Measurements from ENCODE around the gene SLC39A5.

GRCh38 chr12:56204275-56204674, 25.6 kb upstream of the SLC39A5 start:
- TF ChIP-seq ZNF446 (CRISPR knock-in tag; IDR thresholded peaks at IDR 0.05) (no peak), ZNF317 (CRISPR knock-in tag; IDR thresholded peaks at IDR 0.05) (no peak), ZNF12 (CRISPR knock-in tag; IDR thresholded peaks at IDR 0.05) (no peak), RARG (CRISPR knock-in tag; IDR thresholded peaks at IDR 0.05; ENCODE audit: low read depth) (no peak), POLR2G (IDR thresholded peaks at IDR 0.05; ENCODE audit: low read depth, low read length) (no peak), FOXM1 (CRISPR knock-in tag; IDR thresholded peaks at IDR 0.05) (no peak), ZNF232 (CRISPR knock-in tag; IDR thresholded peaks at IDR 0.05; ENCODE audit: borderline replicate concordance) (no peak), ZFP90 (CRISPR knock-in tag; IDR thresholded peaks at IDR 0.05; ENCODE audit: borderline replicate concordance) (no peak), MIER3 (CRISPR knock-in tag; IDR thresholded peaks at IDR 0.05; ENCODE audit: borderline replicate concordance) (no peak), HBP1 (CRISPR knock-in tag; IDR thresholded peaks at IDR 0.05; ENCODE audit: low read depth) (no peak)
- TF ChIP-seq, protein P1, sequence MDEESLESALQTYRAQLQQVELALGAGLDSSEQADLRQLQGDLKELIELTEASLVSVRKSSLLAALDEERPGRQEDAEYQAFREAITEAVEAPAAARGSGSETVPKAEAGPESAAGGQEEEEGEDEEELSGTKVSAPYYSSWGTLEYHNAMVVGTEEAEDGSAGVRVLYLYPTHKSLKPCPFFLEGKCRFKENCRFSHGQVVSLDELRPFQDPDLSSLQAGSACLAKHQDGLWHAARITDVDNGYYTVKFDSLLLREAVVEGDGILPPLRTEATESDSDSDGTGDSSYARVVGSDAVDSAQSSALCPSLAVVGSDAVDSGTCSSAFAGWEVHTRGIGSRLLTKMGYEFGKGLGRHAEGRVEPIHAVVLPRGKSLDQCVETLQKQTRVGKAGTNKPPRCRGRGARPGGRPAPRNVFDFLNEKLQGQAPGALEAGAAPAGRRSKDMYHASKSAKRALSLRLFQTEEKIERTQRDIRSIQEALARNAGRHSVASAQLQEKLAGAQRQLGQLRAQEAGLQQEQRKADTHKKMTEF (CRISPR knock-in tag; IDR thresholded peaks at IDR 0.05), result no peak

Data from HepG2 (cell line).